Measurements from ENCODE around the gene TBPL1. TPM values are rescaled to one million over a fixed set of nuclear protein-coding genes. Genes with fewer than 3 reads are reported as not detected.
"Not testable (repeated sequence)": the region's sequence is repeated elsewhere in the genome, so short reads cannot be mapped to it uniquely, and the experiment has no call there.

The TBPL1 gene
- total and polyA plus RNA-seq, 2 donors (not counting 1 experiment from before 2014, with no cell fraction given): 23.3 to 29.6 TPM

- H2AFZ ChIP-seq (ENCODE audit: insufficient read depth, low read depth, low read length, poor library complexity, severe bottlenecking); H3K9me3 Mint-ChIP-seq (ENCODE audit: insufficient read depth); H3K4me1 ChIP-seq (ENCODE audit: control insufficient read depth in 2 of 2, insufficient read depth in 2 of 2, low read length in 2 of 2); H3K27me3 Mint-ChIP-seq; intact Hi-C loops (cut with micrococcal nuclease); DNase-seq; H3K9ac ChIP-seq (ENCODE audit: low read length); POLR2A ChIA-PET; H3K27ac Mint-ChIP-seq; H3K4me3 ChIP-seq (ENCODE audit: control extremely low read depth in 1 of 5, extremely low read depth in 1 of 5, insufficient read depth in 1 of 5, low read depth in 2 of 5, low read length in 4 of 5); ATAC-seq (ENCODE audit: low read depth); H3K4me3 Mint-ChIP-seq; H3K27ac ChIP-seq (ENCODE audit: low read length in 2 of 2); H3K9me3 ChIP-seq (ENCODE audit: control extremely low read depth in 1 of 3, control insufficient read depth in 2 of 3, insufficient read depth in 1 of 3, low read length in 2 of 3); H3K4me2 ChIP-seq (replicated peaks; ENCODE audit: low read depth, low read length, poor library complexity, severe bottlenecking); H3K27me3 ChIP-seq (replicated peaks in 1 of 4; ENCODE audit: control extremely low read depth in 1 of 4, control insufficient read depth in 3 of 4, insufficient read depth in 4 of 4, low read length in 3 of 4): not testable (repeated sequence)
- Histone ChIP-seq H4K20me1 (ENCODE audit: control insufficient read depth, insufficient read depth, low read length, poor library complexity, severe bottlenecking) (peaks cover 38% of the 10 kb centered on the region), H3K79me2 (ENCODE audit: control insufficient read depth, insufficient read depth, low read length) (peaks cover 40% of the 10 kb centered on the region), H3K36me3 (replicated peaks in 1 of 2; ENCODE audit: control extremely low read depth in 1 of 2, control insufficient read depth in 1 of 2, extremely low read depth in 1 of 2, insufficient read depth in 2 of 2, low read length in 1 of 2) (peaks cover 10 to 28% of the 10 kb centered on the region in 2 experiments)
- H3K4me1 Mint-ChIP-seq: peaks cover 15% of the 10 kb centered on the region
- CTCF ChIA-PET: interaction anchor here (1.1 to 3.6 kb wide), 5 partner anchors 9 to 118 kb away, joined by 4 to 20 read pairs (median 5); no protein-coding TSS in a partner anchor
- 97% methylated on average over 3 of the region's 7 CpGs for WGBS (ENCODE audit: insufficient coverage)
These were observed 26.4 kb downstream of the TBPL1 start for GRCh38 chr6:133979269-133979963.

DNA sequence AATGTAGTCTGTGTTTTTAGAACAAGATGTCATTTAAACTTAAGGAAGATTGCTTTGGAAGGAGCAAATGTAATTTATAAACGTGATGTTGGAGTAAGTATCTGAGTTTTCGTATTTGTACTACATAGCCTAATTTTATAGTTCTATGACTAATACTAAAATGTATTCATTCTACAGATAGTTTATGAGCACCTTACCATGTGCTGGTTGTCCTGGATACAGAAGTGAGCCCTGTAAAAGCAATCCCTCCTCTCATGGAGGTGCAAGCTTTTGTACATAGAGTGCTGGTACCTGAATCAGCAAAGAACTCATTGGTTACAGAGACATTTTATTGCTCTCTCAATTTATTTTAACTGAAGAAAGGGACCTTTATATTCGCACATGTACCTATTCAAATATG, 27.1 kb downstream of the TBPL1 start:
- Histone ChIP-seq H3K9ac (ENCODE audit: low read length) (no peak overlapping the region), H3K27me3 (replicated peaks in 1 of 4; ENCODE audit: control extremely low read depth in 1 of 4, control insufficient read depth in 3 of 4, insufficient read depth in 4 of 4, low read length in 3 of 4) (no peaks in the 10 kb centered on the region), H3K4me1 (ENCODE audit: control insufficient read depth in 2 of 2, insufficient read depth in 2 of 2, low read length in 2 of 2) (no peaks in the 10 kb centered on the region), H3K27ac (ENCODE audit: low read length in 2 of 2) (no peak overlapping the region), H3K4me3 (ENCODE audit: control extremely low read depth in 1 of 5, extremely low read depth in 1 of 5, insufficient read depth in 1 of 5, low read depth in 2 of 5, low read length in 4 of 5) (no peak overlapping the region), H3K79me2 (ENCODE audit: control insufficient read depth, insufficient read depth, low read length) (peaks cover 32% of the 10 kb centered on the region), H3K36me3 (replicated peaks in 1 of 2; ENCODE audit: control extremely low read depth in 1 of 2, control insufficient read depth in 1 of 2, extremely low read depth in 1 of 2, insufficient read depth in 2 of 2, low read length in 1 of 2) (peaks cover 10 to 33% of the 10 kb centered on the region in 2 experiments), H3K9me3 (ENCODE audit: control extremely low read depth in 1 of 3, control insufficient read depth in 2 of 3, insufficient read depth in 1 of 3, low read length in 2 of 3) (no peaks in the 10 kb centered on the region), H4K20me1 (ENCODE audit: control insufficient read depth, insufficient read depth, low read length, poor library complexity, severe bottlenecking) (peaks cover 32% of the 10 kb centered on the region), H3K4me2 (replicated peaks; ENCODE audit: low read depth, low read length, poor library complexity, severe bottlenecking) (no peak overlapping the region), H2AFZ (ENCODE audit: insufficient read depth, low read depth, low read length, poor library complexity, severe bottlenecking) (no peak overlapping the region)
- CTCF ChIA-PET: interaction anchor here (0.7 to 1.7 kb wide), 4 partner anchors 10 to 843 kb away, joined by 3 to 5 read pairs (median 4); no protein-coding TSS in a partner anchor
- no peak for DNase-seq
- intact Hi-C loops (cut with micrococcal nuclease): no loop called here
- Mint-ChIP-seq H3K9me3 (ENCODE audit: insufficient read depth) (no peaks in the 10 kb centered on the region), H3K4me1 (peaks cover 15% of the 10 kb centered on the region), H3K27me3 (no peaks in the 10 kb centered on the region), H3K4me3 (no peak overlapping the region), H3K27ac (no peak overlapping the region)
- ATAC-seq (ENCODE audit: low read depth): no peak
- TF ChIP-seq EZH2 (IDR thresholded peaks at IDR 0.05; ENCODE audit: borderline replicate concordance, insufficient read depth, low read depth, low read length, poor library complexity, severe bottlenecking): no peak
- TF ChIP-seq CTCF (IDR thresholded peaks at IDR 0.05): no peak
- no CpG with 5 or more reads among the region's 3 CpGs for WGBS (ENCODE audit: insufficient coverage)
- POLR2A ChIA-PET: no interaction called here

Data from B cell (primary cell).